AG09319 (cell line): Measurements from ENCODE around the gene MARCKSL1.

Source experiments
- DNase-seq: peaks from one replicate; pipeline ENCODE4 v3.0.0-alpha.2; 2010; ENCODE audit warnings: low read depth; ENCODE audit errors: extremely low read depth
- CTCF ChIP-seq: IDR thresholded peaks from 2 replicates; pipeline ENCODE4 v1.5.1; 2011; ENCODE audit warnings: low read depth, mild to moderate bottlenecking, inconsistent platforms, low read length, moderate library complexity

The MARCKSL1 gene

GRCh38 chr1:32335790-32336590, at the start of gene MARCKSL1:
MARCKSL1 (minus strand) TSS chr1:32336233; CDS start chr1:32336033, 200 bp downstream.
- no peak for TF ChIP-seq CTCF
- no peak for DNase-seq

GRCh38 chr1:32380057-32380456, 44.0 kb upstream of the MARCKSL1 start:
- TF ChIP-seq CTCF: no peak
- no peak for DNase-seq

- DNase-seq: no peak
- TF ChIP-seq CTCF: no peak
Observed at GRCh38 chr1:32377541-32378220, 41.6 kb upstream of the MARCKSL1 start.

GRCh38 chr1:32376199-32376598, 40.2 kb upstream of the MARCKSL1 start:
- DNase-seq: no peak
- no peak for TF ChIP-seq CTCF

GRCh38 chr1:32373996-32374592, 38.1 kb upstream of the MARCKSL1 start:
- DNase-seq: no peak
- no peak for TF ChIP-seq CTCF

GRCh38 chr1:32372149-32372756, 36.2 kb upstream of the MARCKSL1 start:
- no peak for TF ChIP-seq CTCF
- no peak for DNase-seq
